B cell (primary cell): ENCODE data around the gene PHF12. TPM values are rescaled to one million over a fixed set of nuclear protein-coding genes. Genes with fewer than 3 reads are reported as not detected.

Source experiments
- ATAC-seq: fragments of 200-7000 bp; cut with Tn5 transposase; one replicate; pipeline ENCODE4 v1.10.0; 2021; ENCODE audit warnings: low read depth, mild to moderate bottlenecking, moderate number of reproducible peaks, moderate library complexity
- CTCF ChIA-PET: fragments of 350-600 bp; sonication (Branson Sonifier 250); formaldehyde crosslinking; loops from one replicate; lab custom pipeline; 2021; ENCODE audit warnings: antibody characterized with exemption, inconsistent platforms; lab: Charles Lee
- POLR2A ChIA-PET: fragments of 350-600 bp; sonication (Branson Sonifier 250); formaldehyde crosslinking; loops from one replicate; lab custom pipeline; 2021; ENCODE audit warnings: antibody characterized with exemption; lab: Charles Lee
- DNase-seq: peaks from one replicate; pipeline ENCODE4 v3.0.0; 2013
- H2AFZ ChIP-seq: 2 replicates; pipeline ENCODE4 v1.6.1; 2012; ENCODE audit warnings: mild to moderate bottlenecking, low read depth, low read length; ENCODE audit not compliant: insufficient read depth, poor library complexity, severe bottlenecking
- H3K27ac ChIP-seq, 2 donors: 1 replicate in 1 of 2; 2 replicates in 1 of 2; pipeline ENCODE4 v1.5.1; 2012 to 2013; ENCODE audit warnings: low read length in 2 of 2, mild to moderate bottlenecking in 2 of 2, moderate library complexity in 1 of 2
- H3K27me3 ChIP-seq, 4 experiments: fragments of 200-600 bp in 1 of 4; sonication (generic) in 1 of 4; replicated peaks in 1 of 4; 1 replicate in 2 of 4; 2 replicates in 2 of 4; pipeline versions ENCODE4 v1.6.1 to v1.7.0; 2013 to 2016; ENCODE audit warnings: low read length in 3 of 4, mild to moderate bottlenecking in 2 of 4, mixed read lengths in 1 of 4, moderate library complexity in 1 of 4; ENCODE audit not compliant: insufficient read depth in 4 of 4, control insufficient read depth in 3 of 4; ENCODE audit errors: control extremely low read depth in 1 of 4
- H3K36me3 ChIP-seq, 2 experiments: replicated peaks in 1 of 2; 1 replicate in 1 of 2; 2 replicates in 1 of 2; pipeline versions ENCODE4 v1.6.1 to v1.7.1; 2013; ENCODE audit warnings: low read length in 1 of 2; ENCODE audit not compliant: insufficient read depth in 2 of 2, control insufficient read depth in 1 of 2; ENCODE audit errors: control extremely low read depth in 1 of 2, extremely low read depth in 1 of 2
- H3K4me1 ChIP-seq, 2 donors: fragments of 200-600 bp in 1 of 2; sonication (generic) in 1 of 2; 1 replicate in 1 of 2; 2 replicates in 1 of 2; pipeline versions ENCODE4 v1.5.1 to v1.6.1; 2013 to 2017; ENCODE audit warnings: low read length in 2 of 2; ENCODE audit not compliant: control insufficient read depth in 2 of 2, insufficient read depth in 2 of 2
- H3K4me2 ChIP-seq: replicated peaks from 2 replicates; pipeline ENCODE3; 2012; ENCODE audit warnings: mild to moderate bottlenecking, low read depth, low read length; ENCODE audit not compliant: poor library complexity, severe bottlenecking
- H3K4me3 ChIP-seq, 5 experiments: fragments of 200-600 bp in 1 of 5; sonication (generic) in 1 of 5; 1 replicate in 3 of 5; 2 replicates in 2 of 5; pipeline versions ENCODE4 v1.5.1 to v1.7.0; 2011 to 2016; ENCODE audit warnings: low read length in 4 of 5, mild to moderate bottlenecking in 4 of 5, low read depth in 2 of 5, control low read depth in 1 of 5, moderate library complexity in 1 of 5; ENCODE audit not compliant: insufficient read depth in 1 of 5; ENCODE audit errors: control extremely low read depth in 1 of 5, extremely low read depth in 1 of 5
- H3K79me2 ChIP-seq: fragments of 200-600 bp; sonication (generic); one replicate; pipeline ENCODE4 v1.6.0; 2016; ENCODE audit warnings: low read length; ENCODE audit not compliant: control insufficient read depth, insufficient read depth
- H3K9ac ChIP-seq: fragments of 200-600 bp; sonication (generic); 2 replicates; pipeline ENCODE4 v1.6.1; 2017; ENCODE audit warnings: mild to moderate bottlenecking, low read length, moderate library complexity
- H3K9me3 ChIP-seq, 3 donors: one replicate each; pipeline versions ENCODE4 v1.6.1 to v1.7.1; 2013; ENCODE audit warnings: low read length in 2 of 3; ENCODE audit not compliant: control insufficient read depth in 2 of 3, insufficient read depth in 1 of 3; ENCODE audit errors: control extremely low read depth in 1 of 3
- H4K20me1 ChIP-seq: 2 replicates; pipeline ENCODE4 v1.6.0; 2012; ENCODE audit warnings: mild to moderate bottlenecking, low read length; ENCODE audit not compliant: insufficient read depth, control insufficient read depth, poor library complexity, severe bottlenecking
- H3K27ac Mint-ChIP-seq: one replicate; pipeline ENCODE4 v1.8.0; 2021; ENCODE audit warnings: mixed read lengths
- H3K27me3 Mint-ChIP-seq: one replicate; pipeline ENCODE4 v1.8.0; 2021; ENCODE audit warnings: mixed read lengths
- H3K4me1 Mint-ChIP-seq: one replicate; pipeline ENCODE4 v1.8.0; 2021; ENCODE audit warnings: mixed read lengths
- H3K4me3 Mint-ChIP-seq: one replicate; pipeline ENCODE4 v1.8.0; 2021; ENCODE audit warnings: mixed read lengths
- H3K9me3 Mint-ChIP-seq: one replicate; pipeline ENCODE4 v1.8.0; 2022; ENCODE audit warnings: mixed read lengths; ENCODE audit not compliant: insufficient read depth
- EZH2 ChIP-seq: IDR thresholded peaks from 2 replicates; pipeline ENCODE4 v1.6.1; 2012; ENCODE audit warnings: borderline replicate concordance, low read depth, mild to moderate bottlenecking, moderate library complexity, low read length; ENCODE audit not compliant: insufficient read depth, poor library complexity, severe bottlenecking
- WGBS: methylation state at CpG from one replicate; pipeline ENCODE4 v1.1.5; 2013; ENCODE audit warnings: missing lambda C conversion rate; ENCODE audit not compliant: insufficient coverage; 5-methylcytosine and 5-hydroxymethylcytosine counted together
- intact Hi-C: fragments of 100-400 bp; cut with micrococcal nuclease; formaldehyde crosslinking; loops from one replicate; pipeline ENCODE4 v1.10.0; 2022
- polyA plus RNA-seq: library from polyadenylated mRNA; depleted of rRNA; stranded (reverse); fragments of >200 nt; gene quantifications from 2 replicates; pipeline ENCODE4 v1.2.3, GENCODE V29; 2012
- total RNA-seq, 2 donors: library from RNA; stranded (reverse); fragments of 120-200 nt in 1 of 2; gene quantifications; 1 replicate in 1 of 2; 2 replicates in 1 of 2; pipeline versions ENCODE4 v1.2.3 to v1.2.4, GENCODE V29; 2013 to 2022
- TF ChIP-seq, protein P1 (sequence below): fragments of 200-600 bp; IDR thresholded peaks from one replicate; pipeline ENCODE4 v1.8.0; 2022; ENCODE audit warnings: antibody characterized with exemption, mild to moderate bottlenecking

PHF12 gene
- total and polyA plus RNA-seq, 2 donors (not counting 1 experiment from before 2014, with no cell fraction given) = 116 to 140 TPM

DNA sequence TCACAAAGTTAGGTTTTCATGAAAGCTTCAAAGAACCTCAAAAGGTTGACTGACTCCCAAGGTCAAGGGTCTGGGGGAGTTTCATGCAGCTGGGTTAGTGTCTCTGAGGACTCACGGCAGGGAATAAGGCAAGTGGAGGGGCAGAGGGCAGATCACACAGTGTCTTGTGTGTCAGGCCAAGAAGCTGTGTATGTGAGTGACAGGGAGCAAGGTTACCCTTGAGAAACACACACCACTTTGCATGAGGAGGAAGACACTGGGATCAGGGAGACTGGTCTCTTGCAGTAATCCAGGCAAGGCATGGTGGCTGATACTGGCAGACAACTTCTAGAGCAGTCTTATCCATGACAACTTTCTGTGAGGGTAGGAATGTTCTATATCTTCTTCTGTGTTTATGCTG lies 60.1 kb downstream of the PHF12 start:
- WGBS = 100% methylated on average over 1 of the region's 1 CpG
- H3K9me3 Mint-ChIP-seq = no peaks in the 10 kb centered on the region
- ChIA-PET CTCF (interaction anchor here (0.5 to 2.1 kb wide), 4 partner anchors 11 to 250 kb away, joined by 3 to 7 read pairs (median 6); partner anchors contain the start of gene DHRS13), POLR2A (interaction anchor here (0.6 to 0.8 kb wide), 2 partner anchors 20 to 49 kb away, joined by 3 read pairs; no protein-coding TSS in a partner anchor)
- H3K4me3 ChIP-seq = no peak overlapping the region
- H4K20me1 ChIP-seq = peaks cover 64% of the 10 kb centered on the region
- peaks cover 64 to 80% of the 10 kb centered on the region in 2 donors for H3K4me1 ChIP-seq
- no peaks in the 10 kb centered on the region for H3K9me3 ChIP-seq
- H3K4me3 Mint-ChIP-seq = peak overlapping the region; percentile 56
- no peak for ATAC-seq
- H3K4me1 Mint-ChIP-seq = peaks cover 80% of the 10 kb centered on the region
- H2AFZ ChIP-seq = no peak overlapping the region
- peak overlapping the region; percentile 86 for H3K27ac Mint-ChIP-seq
- no peak overlapping the region for H3K9ac ChIP-seq
- no peak for TF ChIP-seq EZH2
- TF ChIP-seq, protein P1, sequence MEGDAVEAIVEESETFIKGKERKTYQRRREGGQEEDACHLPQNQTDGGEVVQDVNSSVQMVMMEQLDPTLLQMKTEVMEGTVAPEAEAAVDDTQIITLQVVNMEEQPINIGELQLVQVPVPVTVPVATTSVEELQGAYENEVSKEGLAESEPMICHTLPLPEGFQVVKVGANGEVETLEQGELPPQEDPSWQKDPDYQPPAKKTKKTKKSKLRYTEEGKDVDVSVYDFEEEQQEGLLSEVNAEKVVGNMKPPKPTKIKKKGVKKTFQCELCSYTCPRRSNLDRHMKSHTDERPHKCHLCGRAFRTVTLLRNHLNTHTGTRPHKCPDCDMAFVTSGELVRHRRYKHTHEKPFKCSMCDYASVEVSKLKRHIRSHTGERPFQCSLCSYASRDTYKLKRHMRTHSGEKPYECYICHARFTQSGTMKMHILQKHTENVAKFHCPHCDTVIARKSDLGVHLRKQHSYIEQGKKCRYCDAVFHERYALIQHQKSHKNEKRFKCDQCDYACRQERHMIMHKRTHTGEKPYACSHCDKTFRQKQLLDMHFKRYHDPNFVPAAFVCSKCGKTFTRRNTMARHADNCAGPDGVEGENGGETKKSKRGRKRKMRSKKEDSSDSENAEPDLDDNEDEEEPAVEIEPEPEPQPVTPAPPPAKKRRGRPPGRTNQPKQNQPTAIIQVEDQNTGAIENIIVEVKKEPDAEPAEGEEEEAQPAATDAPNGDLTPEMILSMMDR = no peak
- DNase-seq = no peak
- peaks cover 0 to 29% of the 10 kb centered on the region in 2 experiments for H3K36me3 ChIP-seq
- H3K79me2 ChIP-seq = peaks cover 87% of the 10 kb centered on the region
- intact Hi-C loops = no loop called here
- H3K27me3 ChIP-seq = no peaks in the 10 kb centered on the region
- H3K27ac ChIP-seq = peak overlapping the region in 1 of 2 donors; percentile 97
- H3K4me2 ChIP-seq = no peak overlapping the region
- no peaks in the 10 kb centered on the region for H3K27me3 Mint-ChIP-seq

DNA sequence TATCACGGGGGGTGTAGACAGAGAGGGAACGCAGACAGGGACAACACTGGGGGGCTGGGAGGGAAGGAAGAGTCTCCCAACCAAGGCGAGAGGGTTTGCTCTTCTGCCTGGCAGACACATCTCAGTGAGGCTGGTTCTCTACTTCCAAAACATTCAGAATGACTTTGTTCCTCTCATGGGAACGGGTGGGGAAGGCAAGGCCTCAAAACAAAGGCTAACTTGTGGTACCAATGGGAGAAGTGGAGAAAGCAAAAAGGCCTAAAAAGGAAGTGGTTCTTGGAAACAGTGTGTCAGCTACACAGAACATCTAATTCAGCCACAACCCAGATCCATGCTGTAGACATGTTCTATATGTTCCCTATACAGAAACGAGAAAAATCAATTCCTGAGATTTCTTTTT lies 61.3 kb downstream of the PHF12 start:
- Histone ChIP-seq H3K9ac (no peak overlapping the region), H3K79me2 (peaks cover 87% of the 10 kb centered on the region), H3K9me3 (no peaks in the 10 kb centered on the region), H4K20me1 (peaks cover 71% of the 10 kb centered on the region), H2AFZ (no peak overlapping the region), H3K4me2 (no peak overlapping the region), H3K27ac (no peak overlapping the region), H3K4me1 (peaks cover 54 to 71% of the 10 kb centered on the region in 2 donors), H3K4me3 (no peak overlapping the region), H3K27me3 (no peaks in the 10 kb centered on the region), H3K36me3 (peaks cover 0 to 41% of the 10 kb centered on the region in 2 experiments)
- TF ChIP-seq, protein P1 = no peak
- no peak for TF ChIP-seq EZH2
- WGBS = no CpG with 5 or more reads among the region's 5 CpGs
- intact Hi-C loops = loop anchor here (2.0 kb wide), 2 partner anchors 13 to 19 kb away; partner anchors contain the start of gene DHRS13
- H3K27ac Mint-ChIP-seq = peak overlapping the region; percentile 75
- ChIA-PET CTCF (interaction anchor here (0.6 to 2.1 kb wide), 4 partner anchors 12 to 1584 kb away, joined by 3 to 7 read pairs (median 6); partner anchors contain the start of gene DHRS13), POLR2A (no interaction called here)
- peaks cover 75% of the 10 kb centered on the region for H3K4me1 Mint-ChIP-seq
- H3K9me3 Mint-ChIP-seq = no peaks in the 10 kb centered on the region
- DNase-seq = no peak
- H3K4me3 Mint-ChIP-seq = peak overlapping the region; percentile 45
- no peak for ATAC-seq
- H3K27me3 Mint-ChIP-seq = no peaks in the 10 kb centered on the region
